GM19397 (cell line): ENCODE measurements around the gene ZSWIM5.
"Not testable (repeated sequence)": the region's sequence is repeated elsewhere in the genome, so short reads cannot be mapped to it uniquely, and the experiment has no call there.

Source experiments
- ATAC-seq: cut with Tn5 transposase; IDR thresholded peaks from one replicate; pipeline ENCODE4 v1.9.1; 2021; ENCODE audit warnings: mild to moderate bottlenecking, moderate library complexity; ENCODE audit not compliant: unreplicated experiment

Gene ZSWIM5

GRCh38 chr1:45205910-45206721 lies at the start of gene ZSWIM5:
Gene ZSWIM5, minus strand, starts transcription at chr1:45206605. Its CDS starts 255 bp downstream, at chr1:45206350.
- peak; percentile 70 for ATAC-seq

GRCh38 chr1:45254490-45254889 lies 48.1 kb upstream of the ZSWIM5 start:
- no peak for ATAC-seq

GRCh38 chr1:45250544-45250943 lies 44.1 kb upstream of the ZSWIM5 start:
- ATAC-seq = no peak

GRCh38 chr1:45248004-45248403 lies 41.6 kb upstream of the ZSWIM5 start:
- not testable (repeated sequence) for ATAC-seq

GRCh38 chr1:45246760-45247159 lies 40.4 kb upstream of the ZSWIM5 start:
- no peak for ATAC-seq

GRCh38 chr1:45246359-45246758 lies 40.0 kb upstream of the ZSWIM5 start:
- not testable (repeated sequence) for ATAC-seq

- no peak for ATAC-seq
These were observed 38.3 kb upstream of the ZSWIM5 start for GRCh38 chr1:45244660-45245059.

GRCh38 chr1:45243476-45244343 lies 37.3 kb upstream of the ZSWIM5 start:
- no peak for ATAC-seq

- ATAC-seq = no peak
These were observed 32.4 kb upstream of the ZSWIM5 start for GRCh38 chr1:45238846-45239245.

- ATAC-seq = no peak
These were observed 29.7 kb upstream of the ZSWIM5 start for GRCh38 chr1:45236136-45236535.

GRCh38 chr1:45230537-45230936 lies 24.1 kb upstream of the ZSWIM5 start:
- ATAC-seq = no peak

GRCh38 chr1:45225598-45225997 lies 19.2 kb upstream of the ZSWIM5 start:
- no peak for ATAC-seq

GRCh38 chr1:45223710-45224109 lies 17.3 kb upstream of the ZSWIM5 start:
- not testable (repeated sequence) for ATAC-seq

- no peak for ATAC-seq
These were observed 15.3 kb upstream of the ZSWIM5 start for GRCh38 chr1:45221716-45222115.

- ATAC-seq = no peak
These were observed 10.5 kb upstream of the ZSWIM5 start for GRCh38 chr1:45216861-45217260.

- no peak for ATAC-seq
These were observed 9.8 kb upstream of the ZSWIM5 start for GRCh38 chr1:45216200-45216541.

- ATAC-seq = no peak
These were observed 9.2 kb upstream of the ZSWIM5 start for GRCh38 chr1:45215485-45216199.

GRCh38 chr1:45213892-45214291 lies 7.5 kb upstream of the ZSWIM5 start:
- no peak for ATAC-seq

- no peak for ATAC-seq
These were observed 4.7 kb upstream of the ZSWIM5 start for GRCh38 chr1:45211076-45211475.

GRCh38 chr1:45206808-45207623 lies 611 bp upstream of the ZSWIM5 start:
- no peak for ATAC-seq
